ENCODE results near the gene NLRC5. TPM values are rescaled to one million over a fixed set of nuclear protein-coding genes. Genes with fewer than 3 reads are reported as not detected.

The NLRC5 gene
- total RNA-seq, 3 donors from 2014 or later (not counting 1 experiment from before 2014, with no cell fraction given) = 320 to 563 (median 535) TPM

- no peaks in the 10 kb centered on the region for H3K36me3 ChIP-seq (ENCODE audit: control insufficient read depth, insufficient read depth, low read length)
- no peaks in the 10 kb centered on the region for H3K9me3 Mint-ChIP-seq
- peaks cover 4% of the 10 kb centered on the region in 2 donors for H3K4me1 Mint-ChIP-seq
- no peaks in the 10 kb centered on the region for H3K4me1 ChIP-seq (ENCODE audit: control insufficient read depth, insufficient read depth, low read length)
- no peak overlapping the region for H3K27ac ChIP-seq (ENCODE audit: low read length)
- no peak overlapping the region for H3K27ac Mint-ChIP-seq
- no peaks in the 10 kb centered on the region for H3K36me3 Mint-ChIP-seq
- intact Hi-C loops (cut with micrococcal nuclease) = no loop called here
- no peak overlapping the region for H3K4me3 Mint-ChIP-seq
- H3K27me3 ChIP-seq (ENCODE audit: control insufficient read depth, insufficient read depth, low read length) = no peaks in the 10 kb centered on the region
- H3K4me3 ChIP-seq (ENCODE audit: low read length) = no peak overlapping the region
- no peak for TF ChIP-seq CTCF (IDR thresholded peaks at IDR 0.05)
- ATAC-seq (no peak), DNase-seq (no peak)
- no peaks in the 10 kb centered on the region for H3K9me3 ChIP-seq (ENCODE audit: control insufficient read depth, insufficient read depth, low read length)
- WGBS (ENCODE audit: insufficient coverage) = 89% methylated on average over 5 of the region's 5 CpGs
- H3K27me3 Mint-ChIP-seq (ENCODE audit: low read depth in 2 of 2) = peaks cover 0 to 2% of the 10 kb centered on the region in 2 donors
These were observed 124.3 kb downstream of the NLRC5 start for GRCh38 chr16:57113664-57114063.

GRCh38 chr16:57115168-57115513 is 125.8 kb downstream of the NLRC5 start:
- no peak for TF ChIP-seq CTCF (IDR thresholded peaks at IDR 0.05)
- no peaks in the 10 kb centered on the region for H3K9me3 Mint-ChIP-seq
- H3K36me3 ChIP-seq (ENCODE audit: control insufficient read depth, insufficient read depth, low read length) = no peaks in the 10 kb centered on the region
- no peaks in the 10 kb centered on the region for H3K4me1 ChIP-seq (ENCODE audit: control insufficient read depth, insufficient read depth, low read length)
- intact Hi-C loops (cut with micrococcal nuclease) = no loop called here
- H3K4me1 Mint-ChIP-seq = no peaks in the 10 kb centered on the region
- H3K4me3 ChIP-seq (ENCODE audit: low read length) = no peak overlapping the region
- no peak overlapping the region for H3K27ac Mint-ChIP-seq
- H3K36me3 Mint-ChIP-seq = no peaks in the 10 kb centered on the region
- no peaks in the 10 kb centered on the region for H3K27me3 Mint-ChIP-seq (ENCODE audit: low read depth in 2 of 2)
- H3K27me3 ChIP-seq (ENCODE audit: control insufficient read depth, insufficient read depth, low read length) = no peaks in the 10 kb centered on the region
- no peaks in the 10 kb centered on the region for H3K9me3 ChIP-seq (ENCODE audit: control insufficient read depth, insufficient read depth, low read length)
- no peak for ATAC-seq
- no peak for DNase-seq
- WGBS (ENCODE audit: insufficient coverage) = 87% methylated on average over 10 of the region's 10 CpGs
- no peak overlapping the region for H3K4me3 Mint-ChIP-seq
- no peak overlapping the region for H3K27ac ChIP-seq (ENCODE audit: low read length)

- Mint-ChIP-seq H3K36me3 (no peaks in the 10 kb centered on the region), H3K27ac (no peak overlapping the region), H3K9me3 (no peaks in the 10 kb centered on the region), H3K4me1 (no peaks in the 10 kb centered on the region), H3K27me3 (ENCODE audit: low read depth in 2 of 2) (no peaks in the 10 kb centered on the region), H3K4me3 (no peak overlapping the region)
- TF ChIP-seq CTCF (IDR thresholded peaks at IDR 0.05) = no peak
- no peak for ATAC-seq
- no peaks in the 10 kb centered on the region for H3K36me3 ChIP-seq (ENCODE audit: control insufficient read depth, insufficient read depth, low read length)
- no peak for DNase-seq
- H3K27me3 ChIP-seq (ENCODE audit: control insufficient read depth, insufficient read depth, low read length) = no peaks in the 10 kb centered on the region
- intact Hi-C loops (cut with micrococcal nuclease) = no loop called here
- H3K4me1 ChIP-seq (ENCODE audit: control insufficient read depth, insufficient read depth, low read length) = no peaks in the 10 kb centered on the region
- 85% methylated on average over 25 of the region's 25 CpGs for WGBS (ENCODE audit: insufficient coverage)
- no peak overlapping the region for H3K4me3 ChIP-seq (ENCODE audit: low read length)
- H3K9me3 ChIP-seq (ENCODE audit: control insufficient read depth, insufficient read depth, low read length) = no peaks in the 10 kb centered on the region
- no peak overlapping the region for H3K27ac ChIP-seq (ENCODE audit: low read length)
These were observed 126.3 kb downstream of the NLRC5 start for GRCh38 chr16:57115514-57116182.

Data from natural killer cell (primary cell).